ENCODE data around the gene NADK2. TPM values are rescaled to one million over a fixed set of nuclear protein-coding genes. Genes with fewer than 3 reads are reported as not detected.

Gene NADK2
- total RNA-seq, 1 experiment from 2014 or later = 21.2 TPM

- H3K9me3 ChIP-seq (ENCODE audit: control insufficient read depth in 1 of 2, insufficient read depth in 1 of 2, low read depth in 1 of 2, low read length in 2 of 2) = no peaks in the 10 kb centered on the region
- H3K27me3 ChIP-seq (ENCODE audit: insufficient read depth, low read length) = no peaks in the 10 kb centered on the region
- no peaks in the 10 kb centered on the region for H3K4me1 ChIP-seq (ENCODE audit: control insufficient read depth in 1 of 2, insufficient read depth in 2 of 2, low read length in 2 of 2)
- no peak overlapping the region for H3K4me3 ChIP-seq (replicated peaks in 1 of 2; ENCODE audit: low read depth in 1 of 2, low read length in 2 of 2)
- H3K36me3 ChIP-seq (ENCODE audit: control insufficient read depth in 1 of 2, insufficient read depth in 2 of 2, low read length in 2 of 2) = no peaks in the 10 kb centered on the region
- no peaks in the 10 kb centered on the region; the same call in 1 of the 2 replicates for H4K20me1 ChIP-seq (ENCODE audit: insufficient read depth)
- CTCF ChIA-PET = no interaction called here
- H3K4me2 ChIP-seq (ENCODE audit: low read length) = no peak overlapping the region
- no peak overlapping the region for H2AFZ ChIP-seq (ENCODE audit: low read depth, low read length, poor library complexity, severe bottlenecking)
- H3K9ac ChIP-seq (ENCODE audit: low read length) = no peak overlapping the region
- H3K27ac ChIP-seq (ENCODE audit: low read depth, low read length) = no peak overlapping the region
- no peak for ATAC-seq
- POLR2A ChIA-PET = no interaction called here
- intact Hi-C loops (cut with micrococcal nuclease) = no loop called here
- RAD21 ChIA-PET (ENCODE audit: low non-redundant PET in 1 of 2, low total read pairs in 2 of 2, uncharacterized antibody in 2 of 2, unreplicated experiment in 2 of 2) = no interaction called here
- no peaks in the 10 kb centered on the region; the same call in 1 of the 2 replicates for H3K9me2 ChIP-seq (ENCODE audit: insufficient read depth)
- no TSS peak for BruUV-seq (replicated peaks)
- peaks cover 3% of the 10 kb centered on the region; the same call in 1 of the 2 replicates for H3K79me2 ChIP-seq (ENCODE audit: insufficient read depth, low read length)
- TF ChIP-seq EZH2 (IDR thresholded peaks at IDR 0.05) (no peak), TCF7L2 (IDR thresholded peaks at IDR 0.05; ENCODE audit: borderline replicate concordance, extremely low read depth, insufficient read depth, insufficient read length) (no peak)
- no peak for DNase-seq (ENCODE audit: low read depth, low spot score)
Measured at GRCh38 chr5:36230151-36230790, 11.5 kb downstream of the NADK2 start.

GRCh38 chr5:36228505-36228904 lies 13.2 kb downstream of the NADK2 start:
- POLR2A ChIA-PET = no interaction called here
- intact Hi-C loops (cut with micrococcal nuclease) = no loop called here
- no peak overlapping the region for H3K4me2 ChIP-seq (ENCODE audit: low read length)
- no peak for DNase-seq (ENCODE audit: low read depth, low spot score)
- RAD21 ChIA-PET (ENCODE audit: low non-redundant PET in 1 of 2, low total read pairs in 2 of 2, uncharacterized antibody in 2 of 2, unreplicated experiment in 2 of 2) = no interaction called here
- no peak overlapping the region for H3K27ac ChIP-seq (ENCODE audit: low read depth, low read length)
- no peaks in the 10 kb centered on the region for H3K36me3 ChIP-seq (ENCODE audit: control insufficient read depth in 1 of 2, insufficient read depth in 2 of 2, low read length in 2 of 2)
- CTCF ChIA-PET = no interaction called here
- no peak for ATAC-seq
- H4K20me1 ChIP-seq (ENCODE audit: insufficient read depth) = no peaks in the 10 kb centered on the region; the same call in 1 of the 2 replicates
- no peaks in the 10 kb centered on the region for H3K79me2 ChIP-seq (ENCODE audit: insufficient read depth, low read length)
- no peaks in the 10 kb centered on the region; the same call in 1 of the 2 replicates for H3K9me2 ChIP-seq (ENCODE audit: insufficient read depth)
- H2AFZ ChIP-seq (ENCODE audit: low read depth, low read length, poor library complexity, severe bottlenecking) = no peak overlapping the region
- no TSS peak for BruUV-seq (replicated peaks)
- H3K9me3 ChIP-seq (ENCODE audit: control insufficient read depth in 1 of 2, insufficient read depth in 1 of 2, low read depth in 1 of 2, low read length in 2 of 2) = no peaks in the 10 kb centered on the region
- H3K27me3 ChIP-seq (ENCODE audit: insufficient read depth, low read length) = no peaks in the 10 kb centered on the region
- no peak overlapping the region for H3K9ac ChIP-seq (ENCODE audit: low read length)
- H3K4me3 ChIP-seq (replicated peaks in 1 of 2; ENCODE audit: low read depth in 1 of 2, low read length in 2 of 2) = no peak overlapping the region
- no peaks in the 10 kb centered on the region for H3K4me1 ChIP-seq (ENCODE audit: control insufficient read depth in 1 of 2, insufficient read depth in 2 of 2, low read length in 2 of 2)
- no peak for TF ChIP-seq EZH2 (IDR thresholded peaks at IDR 0.05)
- no peak for TF ChIP-seq ZFX (IDR thresholded peaks at IDR 0.05)
- TF ChIP-seq ZBTB33 (IDR thresholded peaks at IDR 0.05; ENCODE audit: extremely low read depth, insufficient replicate concordance, low read length) = no peak
- no peak for TF ChIP-seq CEBPB (IDR thresholded peaks at IDR 0.05; ENCODE audit: low read depth)
- TF ChIP-seq JUND (IDR thresholded peaks at IDR 0.05) = no peak
- no peak for TF ChIP-seq ZNF274 (IDR thresholded peaks at IDR 0.05; ENCODE audit: low read depth, low read length)
- no peak for TF ChIP-seq POLR2A (IDR thresholded peaks at IDR 0.05; ENCODE audit: borderline replicate concordance, extremely low read depth, insufficient read depth, insufficient read length)
- TF ChIP-seq CBX3 (IDR thresholded peaks at IDR 0.05; ENCODE audit: low read depth) = no peak

Measured in HCT116 (cell line).